Neural cell (in vitro differentiated cells): ENCODE data around the gene PTGES.

Experiments
- CTCF ChIP-seq: fragments of 450-650 bp; IDR thresholded peaks from 2 replicates; pipeline ENCODE4 v1.5.1; 2014; ENCODE audit warnings: antibody characterized with exemption, mild to moderate bottlenecking, moderate library complexity; ENCODE audit not compliant: poor library complexity, severe bottlenecking
- EP300 ChIP-seq: fragments of 450-650 bp; conservative IDR thresholded peaks from 2 replicates; pipeline ENCODE4 v1.6.1; 2014; ENCODE audit warnings: antibody characterized with exemption, mild to moderate bottlenecking, moderate library complexity; ENCODE audit not compliant: poor library complexity, severe bottlenecking
- EZH2 ChIP-seq: fragments of 200-600, 300-800 bp; shearing (Covaris generic), sonication (generic); IDR thresholded peaks from 2 replicates; pipeline ENCODE4 v1.6.1; 2014; ENCODE audit warnings: antibody characterized with exemption, low read length, borderline replicate concordance, mild to moderate bottlenecking; ENCODE audit not compliant: insufficient read depth, poor library complexity, severe bottlenecking
- MXI1 ChIP-seq: fragments of 450-650 bp; conservative IDR thresholded peaks from 2 replicates; pipeline ENCODE4 v1.6.1; 2014; ENCODE audit warnings: antibody characterized with exemption, mild to moderate bottlenecking; ENCODE audit not compliant: poor library complexity, severe bottlenecking
- REST ChIP-seq: IDR thresholded peaks from 2 replicates; pipeline ENCODE4 v1.6.1; 2012; ENCODE audit warnings: borderline replicate concordance
- SMC3 ChIP-seq: fragments of 450-650 bp; conservative IDR thresholded peaks from 2 replicates; pipeline ENCODE4 v1.6.1; 2014; ENCODE audit warnings: antibody characterized with exemption, mild to moderate bottlenecking, moderate library complexity; ENCODE audit not compliant: poor library complexity
- TAF1 ChIP-seq: IDR thresholded peaks from 2 replicates; pipeline ENCODE4 v1.6.1; 2012; ENCODE audit warnings: low read depth

GRCh38 chr9:129773262-129774048 lies 20.6 kb upstream of the PTGES start:
- no peak for TF ChIP-seq EZH2
- no peak for TF ChIP-seq CTCF
- no peak for TF ChIP-seq REST
- no peak for TF ChIP-seq MXI1
- no peak for TF ChIP-seq EP300
- TF ChIP-seq SMC3: no peak
- TF ChIP-seq TAF1: no peak
